ENCODE results near the gene RCSD1.
A peak's percentile ranks its signal among the peaks of the same experiment; 100 is the strongest.

RCSD1 gene

DNA sequence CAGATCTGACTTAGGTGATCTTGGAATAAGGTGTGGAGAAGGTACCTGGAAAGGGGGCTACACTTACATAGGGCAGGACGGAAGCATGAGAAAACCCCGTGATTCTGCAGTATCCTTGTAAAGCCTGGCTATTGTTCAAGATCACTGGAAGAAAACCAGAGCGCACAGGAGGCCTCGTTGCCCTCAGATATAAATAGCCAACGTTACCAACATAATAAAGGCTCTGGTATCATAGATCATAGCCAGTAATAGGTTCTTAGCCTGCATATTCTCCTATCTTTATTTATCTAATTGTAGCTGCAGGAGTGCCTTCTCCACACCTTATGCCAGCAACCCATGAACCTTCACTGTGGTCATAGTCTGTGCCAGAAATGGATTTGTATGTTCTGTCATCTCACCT is 55.8 kb downstream of the RCSD1 start:
- Histone ChIP-seq H4K20me1 (ENCODE audit: control insufficient read depth, insufficient read depth, low read depth, low read length) (0 out of 2 replicates have a peak, but pooled peaks cover 6% of the 10 kb centered on the region), H3K4me2 (ENCODE audit: low read length) (no peak overlapping the region)
- no peak for TF ChIP-seq EZH2phosphoT487 (IDR thresholded peaks at IDR 0.05; ENCODE audit: borderline replicate concordance, low read length)
- TF ChIP-seq, protein P1, sequence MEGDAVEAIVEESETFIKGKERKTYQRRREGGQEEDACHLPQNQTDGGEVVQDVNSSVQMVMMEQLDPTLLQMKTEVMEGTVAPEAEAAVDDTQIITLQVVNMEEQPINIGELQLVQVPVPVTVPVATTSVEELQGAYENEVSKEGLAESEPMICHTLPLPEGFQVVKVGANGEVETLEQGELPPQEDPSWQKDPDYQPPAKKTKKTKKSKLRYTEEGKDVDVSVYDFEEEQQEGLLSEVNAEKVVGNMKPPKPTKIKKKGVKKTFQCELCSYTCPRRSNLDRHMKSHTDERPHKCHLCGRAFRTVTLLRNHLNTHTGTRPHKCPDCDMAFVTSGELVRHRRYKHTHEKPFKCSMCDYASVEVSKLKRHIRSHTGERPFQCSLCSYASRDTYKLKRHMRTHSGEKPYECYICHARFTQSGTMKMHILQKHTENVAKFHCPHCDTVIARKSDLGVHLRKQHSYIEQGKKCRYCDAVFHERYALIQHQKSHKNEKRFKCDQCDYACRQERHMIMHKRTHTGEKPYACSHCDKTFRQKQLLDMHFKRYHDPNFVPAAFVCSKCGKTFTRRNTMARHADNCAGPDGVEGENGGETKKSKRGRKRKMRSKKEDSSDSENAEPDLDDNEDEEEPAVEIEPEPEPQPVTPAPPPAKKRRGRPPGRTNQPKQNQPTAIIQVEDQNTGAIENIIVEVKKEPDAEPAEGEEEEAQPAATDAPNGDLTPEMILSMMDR (IDR thresholded peaks at IDR 0.05; ENCODE audit: low read depth, low read length, poor library complexity, severe bottlenecking): no peak

DNA sequence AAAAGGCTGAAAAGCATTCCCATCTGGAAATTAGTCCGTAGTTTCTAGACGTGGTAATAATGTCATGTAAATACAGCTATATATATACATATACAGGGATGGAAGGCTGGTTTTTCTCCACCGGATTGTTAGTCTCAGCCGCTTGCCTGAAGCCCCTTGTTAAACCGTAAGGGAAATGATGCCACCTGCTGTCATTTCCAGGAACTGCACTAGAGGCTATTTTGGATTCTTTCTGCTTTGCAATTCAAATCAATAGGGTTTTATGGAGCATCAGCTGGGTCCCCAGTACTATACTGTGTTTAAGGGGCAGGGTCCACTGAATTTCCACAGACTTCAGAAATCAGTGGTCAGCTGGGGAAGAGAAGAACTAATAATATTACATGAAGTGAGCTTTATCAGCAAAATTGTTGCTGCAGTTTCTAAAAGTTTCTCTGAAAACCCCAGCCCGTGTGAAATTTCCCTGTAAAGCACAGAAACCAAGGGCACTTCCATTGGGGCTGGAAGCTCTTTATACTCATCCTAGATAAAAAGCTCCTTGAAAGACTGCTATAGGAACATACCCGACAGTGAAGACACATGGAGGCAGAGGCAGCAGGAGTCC is 58.0 kb downstream of the RCSD1 start:
- TF ChIP-seq, protein P1 (IDR thresholded peaks at IDR 0.05; ENCODE audit: low read depth, low read length, poor library complexity, severe bottlenecking): peak; percentile 87
- no peak for TF ChIP-seq EZH2phosphoT487 (IDR thresholded peaks at IDR 0.05; ENCODE audit: borderline replicate concordance, low read length)
- 0 out of 2 replicates have a peak, but pooled peaks cover 6% of the 10 kb centered on the region for H4K20me1 ChIP-seq (ENCODE audit: control insufficient read depth, insufficient read depth, low read depth, low read length)
- H3K4me3 ChIP-seq (ENCODE audit: low read length): 0 out of 2 replicates have a peak overlapping the region, but pooled peaks have one; percentile 18
- peaks cover 13% of the 10 kb centered on the region for H3K4me1 ChIP-seq (ENCODE audit: control insufficient read depth, low read length)
- no peaks in the 10 kb centered on the region for H3K9me2 ChIP-seq (replicated peaks; ENCODE audit: control insufficient read depth, low read length)
- peaks cover 8% of the 10 kb centered on the region; the same call in 1 of the 2 replicates for H3K79me2 ChIP-seq (ENCODE audit: control insufficient read depth, low read length)
- H3K27ac ChIP-seq (ENCODE audit: low read depth, low read length): 0 out of 2 replicates have a peak overlapping the region, but pooled peaks have one; percentile 9
- H3K36me3 ChIP-seq (ENCODE audit: control insufficient read depth, low read length): peaks cover 86% of the 10 kb centered on the region
- H3F3A ChIP-seq (ENCODE audit: control insufficient read depth, insufficient read depth): peaks cover 6% of the 10 kb centered on the region
- no peaks in the 10 kb centered on the region for H3K9me3 ChIP-seq (ENCODE audit: control insufficient read depth, insufficient read depth, low read length)
- no peaks in the 10 kb centered on the region for H3K27me3 ChIP-seq (ENCODE audit: control insufficient read depth, low read length)
- peak overlapping the region; percentile 49 for H3K4me2 ChIP-seq (ENCODE audit: low read length)

More for the DNA sequence above, 55.8 kb downstream of the RCSD1 start:
- Histone ChIP-seq H3K9me2 (replicated peaks; ENCODE audit: control insufficient read depth, low read length) (no peaks in the 10 kb centered on the region), H3K79me2 (ENCODE audit: control insufficient read depth, low read length) (peaks cover 12% of the 10 kb centered on the region), H3K27ac (ENCODE audit: low read depth, low read length) (no peak overlapping the region), H3K36me3 (ENCODE audit: control insufficient read depth, low read length) (peaks cover 81% of the 10 kb centered on the region), H3K4me3 (ENCODE audit: low read length) (no peak overlapping the region), H3K27me3 (ENCODE audit: control insufficient read depth, low read length) (no peaks in the 10 kb centered on the region), H3K4me1 (ENCODE audit: control insufficient read depth, low read length) (peaks cover 20% of the 10 kb centered on the region), H3K9me3 (ENCODE audit: control insufficient read depth, insufficient read depth, low read length) (no peaks in the 10 kb centered on the region), H3F3A (ENCODE audit: control insufficient read depth, insufficient read depth) (peaks cover 6% of the 10 kb centered on the region)

DNA sequence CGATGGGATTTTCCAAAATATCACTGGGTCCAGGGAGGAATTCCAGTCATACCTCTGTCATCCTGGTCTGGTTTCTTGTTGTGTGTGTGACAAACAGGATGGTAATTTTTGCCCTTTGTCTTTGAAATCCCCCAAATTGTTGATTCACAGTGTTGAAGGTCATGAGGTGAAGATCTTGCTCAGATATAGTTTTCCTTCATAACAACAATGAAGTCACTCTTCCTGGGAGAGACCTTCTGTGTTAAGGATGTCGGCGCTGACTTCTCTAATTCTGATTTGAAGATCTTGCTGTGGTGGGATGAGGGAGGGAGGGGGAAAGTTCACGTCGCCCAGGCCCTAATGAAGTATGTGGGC is 59.5 kb downstream of the RCSD1 start:
- peaks cover 8% of the 10 kb centered on the region; the same call in 1 of the 2 replicates for H3K79me2 ChIP-seq (ENCODE audit: control insufficient read depth, low read length)
- peaks cover 88% of the 10 kb centered on the region for H3K36me3 ChIP-seq (ENCODE audit: control insufficient read depth, low read length)
- no peaks in the 10 kb centered on the region for H3K27me3 ChIP-seq (ENCODE audit: control insufficient read depth, low read length)
- 0 out of 2 replicates have a peak, but pooled peaks cover 6% of the 10 kb centered on the region for H4K20me1 ChIP-seq (ENCODE audit: control insufficient read depth, insufficient read depth, low read depth, low read length)
- TF ChIP-seq, protein P1 (IDR thresholded peaks at IDR 0.05; ENCODE audit: low read depth, low read length, poor library complexity, severe bottlenecking): no peak
- TF ChIP-seq EZH2phosphoT487 (IDR thresholded peaks at IDR 0.05; ENCODE audit: borderline replicate concordance, low read length): no peak
- H3K27ac ChIP-seq (ENCODE audit: low read depth, low read length): no peak overlapping the region
- peaks cover 13% of the 10 kb centered on the region for H3K4me1 ChIP-seq (ENCODE audit: control insufficient read depth, low read length)
- H3K4me3 ChIP-seq (ENCODE audit: low read length): no peak overlapping the region
- peaks cover 6% of the 10 kb centered on the region for H3F3A ChIP-seq (ENCODE audit: control insufficient read depth, insufficient read depth)
- H3K9me3 ChIP-seq (ENCODE audit: control insufficient read depth, insufficient read depth, low read length): no peaks in the 10 kb centered on the region
- no peak overlapping the region for H3K4me2 ChIP-seq (ENCODE audit: low read length)
- no peaks in the 10 kb centered on the region for H3K9me2 ChIP-seq (replicated peaks; ENCODE audit: control insufficient read depth, low read length)

Data from DOHH2 (cell line).